HG03095 (cell line): ENCODE data around the gene TENM4.
"Not testable (repeated sequence)": the region's sequence is repeated elsewhere in the genome, so short reads cannot be mapped to it uniquely, and the experiment has no call there.

ENCODE experiments used
- ATAC-seq: cut with Tn5 transposase; IDR thresholded peaks from one replicate; pipeline ENCODE4 v1.9.1; 2021; ENCODE audit warnings: moderate library complexity; ENCODE audit not compliant: unreplicated experiment

TENM4 gene

GRCh38 chr11:78831571-78831970, 609.3 kb downstream of the TENM4 start:
- ATAC-seq, result no peak

GRCh38 chr11:78830277-78830819, 610.5 kb downstream of the TENM4 start:
- no peak for ATAC-seq

- ATAC-seq, result no peak
Measured at GRCh38 chr11:78829146-78829545, 611.7 kb downstream of the TENM4 start.

GRCh38 chr11:78828676-78829075, 612.2 kb downstream of the TENM4 start:
- ATAC-seq, result no peak

- ATAC-seq, result not testable (repeated sequence)
Measured at GRCh38 chr11:78827291-78827690, 613.5 kb downstream of the TENM4 start.

GRCh38 chr11:78825591-78826020, 615.2 kb downstream of the TENM4 start:
- no peak for ATAC-seq

GRCh38 chr11:78823588-78823987, 617.2 kb downstream of the TENM4 start:
- no peak for ATAC-seq

- ATAC-seq, result no peak
Measured at GRCh38 chr11:78822931-78823423, 617.9 kb downstream of the TENM4 start.

DNA sequence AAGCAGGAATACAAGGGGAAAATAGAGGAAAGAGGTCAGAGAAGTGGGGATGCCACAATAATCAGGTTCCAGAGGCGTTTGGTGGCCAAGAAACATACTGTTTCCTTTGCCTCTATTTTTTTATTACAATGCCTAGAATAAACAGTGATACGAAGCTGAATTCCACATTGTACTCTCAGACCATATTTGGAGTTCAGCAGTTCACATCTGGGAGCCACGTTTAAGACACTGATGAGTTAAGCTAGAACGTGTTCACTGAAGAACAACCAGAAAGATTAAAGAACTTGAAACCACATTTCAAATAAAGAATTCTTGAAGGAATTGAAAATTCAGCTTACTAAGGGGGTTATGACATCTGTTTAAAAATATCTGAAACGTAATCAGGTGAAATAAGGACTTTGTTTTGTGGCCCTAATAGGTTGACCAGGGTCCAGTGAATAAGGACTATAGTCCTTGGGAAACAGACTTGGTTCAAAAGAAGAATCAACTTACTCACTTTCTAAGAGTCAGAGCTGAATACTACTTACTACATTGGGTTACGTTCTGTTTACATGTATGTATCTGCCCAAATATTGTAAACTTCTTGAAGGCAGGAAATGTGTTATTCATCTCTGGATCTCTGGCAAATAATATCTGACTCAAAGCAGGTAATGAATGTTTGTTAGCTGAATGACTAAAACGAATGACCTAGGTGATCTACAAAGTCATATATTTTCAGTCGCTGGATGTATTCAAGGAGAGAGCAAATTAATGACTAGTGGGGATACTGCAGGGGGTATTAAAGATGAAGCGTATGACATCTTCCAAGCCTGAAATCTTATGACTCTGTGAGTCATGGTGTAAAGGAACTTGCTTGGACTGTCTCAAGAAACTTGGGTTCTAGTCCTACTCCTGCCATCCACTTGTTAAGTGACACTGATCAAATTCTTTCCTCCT, 619.2 kb downstream of the TENM4 start:
- no peak for ATAC-seq

DNA sequence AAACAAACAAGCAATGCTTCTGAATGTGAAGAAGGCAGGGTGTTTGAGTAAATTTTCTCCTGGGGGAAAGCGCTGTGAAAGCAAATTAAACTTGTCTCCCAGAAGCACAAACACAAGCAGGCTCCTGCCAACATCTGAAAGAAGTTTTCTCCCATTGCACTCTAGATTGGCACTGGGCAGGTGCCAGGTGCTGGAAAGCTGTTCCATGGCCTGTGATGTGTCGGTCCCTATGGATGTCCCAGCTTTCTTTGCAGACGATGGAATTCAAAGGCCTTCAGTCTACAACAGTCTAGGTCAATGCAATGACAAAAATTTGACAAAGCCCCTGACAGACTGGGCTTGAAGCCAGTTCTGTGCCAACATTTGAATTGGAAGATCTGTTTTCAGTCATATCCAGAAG, 620.1 kb downstream of the TENM4 start:
- ATAC-seq, result no peak

DNA sequence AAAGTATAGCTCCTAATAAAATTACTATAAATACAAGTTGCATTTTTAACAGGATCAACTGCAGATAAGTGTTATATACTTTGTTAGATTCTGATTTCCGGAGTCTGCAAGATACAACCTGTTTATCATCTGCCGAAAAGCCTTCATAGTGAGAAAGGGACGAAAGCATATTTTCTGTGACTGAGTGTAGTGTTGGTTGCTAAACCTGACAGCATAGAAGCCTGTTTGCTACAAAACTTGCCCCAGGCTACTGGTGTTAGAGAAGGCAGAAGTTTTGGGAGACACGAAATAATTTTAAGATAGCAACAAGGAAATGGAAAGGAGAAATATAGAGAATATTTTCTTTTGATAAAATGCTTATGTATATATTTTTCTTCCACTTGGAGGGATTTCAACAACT, 622.6 kb downstream of the TENM4 start:
- ATAC-seq, result no peak

DNA sequence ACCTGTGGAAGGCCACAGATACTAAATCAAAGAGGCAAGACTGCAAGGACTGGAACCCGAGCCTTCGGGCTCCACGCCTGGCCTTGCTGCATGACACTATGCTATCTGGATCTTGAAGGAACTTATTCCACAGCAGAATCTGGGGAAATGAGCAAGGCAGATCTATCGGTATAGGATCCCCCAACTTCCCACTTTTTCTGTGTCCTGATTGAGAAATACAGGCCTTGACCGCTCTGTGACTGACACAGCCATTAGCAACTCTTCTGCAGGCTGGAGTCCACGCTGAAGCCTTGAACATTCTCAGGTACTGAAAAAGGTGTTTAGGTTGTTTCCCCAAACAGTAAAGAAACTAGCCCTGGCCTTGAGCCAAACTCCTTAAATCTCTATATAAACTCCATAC, 625.0 kb downstream of the TENM4 start:
- ATAC-seq, result no peak

GRCh38 chr11:78812513-78813293, 628.1 kb downstream of the TENM4 start:
- no peak for ATAC-seq

- ATAC-seq, result no peak
Measured at GRCh38 chr11:78810559-78811009, 630.2 kb downstream of the TENM4 start.

DNA sequence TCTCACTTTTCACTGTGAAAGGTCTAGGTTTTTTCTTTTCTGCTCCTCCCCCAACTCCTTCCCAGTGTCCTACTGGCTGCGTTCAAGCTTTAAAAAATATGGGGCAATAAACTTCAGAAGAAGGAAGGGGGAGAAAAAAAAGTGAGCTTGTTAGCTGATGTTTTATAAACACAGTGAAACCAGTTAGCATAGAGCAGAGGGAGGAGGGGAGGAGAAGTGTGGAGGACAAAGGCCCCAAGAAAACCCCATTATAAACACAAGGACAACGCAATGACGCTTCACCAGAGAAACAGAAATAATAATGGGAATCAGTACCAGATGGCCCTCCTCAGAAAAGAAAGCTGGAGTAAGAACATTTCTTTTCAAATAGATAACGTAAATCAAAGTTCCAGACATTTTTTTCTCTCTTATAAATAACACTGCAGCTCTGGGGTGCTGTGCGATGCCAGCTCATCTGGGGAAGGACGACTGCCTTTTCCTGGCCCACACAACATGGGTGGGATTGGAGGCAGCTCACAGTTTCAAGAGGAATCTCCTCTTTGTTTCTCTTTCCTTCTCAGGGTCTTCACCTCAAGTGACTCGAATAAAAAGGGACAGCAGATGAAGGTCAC, 630.8 kb downstream of the TENM4 start:
- ATAC-seq, result no peak

DNA sequence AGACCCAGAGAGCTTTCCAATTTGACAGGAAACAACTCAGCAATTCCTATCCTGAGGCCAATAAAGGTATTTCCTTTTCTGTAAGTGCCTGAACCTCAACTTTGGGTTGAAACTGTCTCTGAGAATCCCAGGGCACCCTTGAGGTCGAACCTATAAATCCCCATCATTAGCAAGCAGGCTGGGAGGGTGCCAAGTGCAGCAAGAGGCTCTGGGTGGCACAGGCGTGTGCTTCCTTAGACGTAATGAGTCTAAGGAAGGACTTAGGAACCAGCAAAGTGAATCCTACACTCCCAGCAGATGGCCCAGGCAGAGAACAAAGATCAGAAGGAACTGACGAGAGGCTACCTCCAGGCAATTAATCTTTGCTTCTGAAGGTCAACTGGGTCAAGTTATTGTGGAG, 631.9 kb downstream of the TENM4 start:
- no peak for ATAC-seq

DNA sequence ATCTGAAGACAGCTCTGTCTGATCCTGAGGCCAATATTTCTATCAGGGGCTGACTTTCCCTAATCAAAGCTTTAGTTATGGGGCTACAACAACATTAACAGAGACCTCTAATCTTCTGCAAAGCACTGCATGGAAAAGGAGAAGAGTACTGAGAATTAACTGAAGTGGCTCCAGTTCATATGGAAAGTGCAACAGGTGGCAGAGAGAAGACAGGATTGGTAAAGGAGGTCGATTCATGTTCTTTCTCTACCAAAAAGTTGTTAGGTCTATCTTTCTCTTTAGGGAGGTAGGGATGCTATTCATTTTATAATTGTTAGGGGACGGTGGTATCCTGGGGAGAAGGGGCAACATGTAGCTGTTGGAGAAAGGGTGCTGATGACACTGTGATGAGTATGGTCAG, 633.5 kb downstream of the TENM4 start:
- no peak for ATAC-seq

GRCh38 chr11:78806214-78807004, 634.4 kb downstream of the TENM4 start:
- no peak for ATAC-seq

DNA sequence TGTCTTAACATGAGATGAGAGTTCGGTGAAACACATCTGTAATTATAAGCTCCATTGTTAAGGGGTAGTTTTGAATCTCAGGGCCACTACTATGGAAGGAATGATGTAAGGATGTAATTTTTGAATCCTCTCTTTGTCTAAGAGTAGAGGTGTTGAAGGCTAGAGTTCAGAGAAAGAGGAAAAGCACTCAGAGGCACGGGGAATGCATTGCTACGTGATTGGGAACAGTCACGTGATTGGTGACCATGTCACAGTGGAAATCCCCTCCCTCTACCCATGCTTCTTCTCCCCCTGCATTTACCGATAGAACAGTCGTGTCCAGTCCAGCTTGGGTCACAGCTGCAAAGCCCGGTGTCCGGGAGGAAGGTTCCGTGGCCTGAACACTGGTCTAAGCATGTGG, 635.8 kb downstream of the TENM4 start:
- no peak for ATAC-seq

- no peak for ATAC-seq
Measured at GRCh38 chr11:78803995-78804394, 636.8 kb downstream of the TENM4 start.
